ENCODE results near the gene METAP1D. TPM values are rescaled to one million over a fixed set of nuclear protein-coding genes. Genes with fewer than 3 reads are reported as not detected.

METAP1D gene
- total and polyA plus RNA-seq, 2 experiments from 2014 or later = 4.0 to 12.0 TPM

GRCh38 chr2:172086241-172087206 is 86.8 kb downstream of the METAP1D start:
- Histone ChIP-seq H3K9me3 (ENCODE audit: low read depth) (no peaks in the 10 kb centered on the region), H3K27ac (no peak overlapping the region), H3K4me1 (ENCODE audit: low read depth) (no peaks in the 10 kb centered on the region), H3K27me3 (peaks cover 100% of the 10 kb centered on the region), H3K36me3 (no peaks in the 10 kb centered on the region), H3K4me3 (no peak overlapping the region)
- TF ChIP-seq CTCF (IDR thresholded peaks at IDR 0.05; ENCODE audit: low read depth, low read length) = no peak
- DNase-seq (ENCODE audit: low read depth in 1 of 2, low spot score in 1 of 2) = peak in 1 of 2 donors; percentile 59

- H3K36me3 ChIP-seq = no peaks in the 10 kb centered on the region
- no peaks in the 10 kb centered on the region for H3K4me1 ChIP-seq (ENCODE audit: low read depth)
- TF ChIP-seq CTCF (IDR thresholded peaks at IDR 0.05; ENCODE audit: low read depth, low read length) = no peak
- DNase-seq (ENCODE audit: low read depth in 1 of 2, low spot score in 1 of 2) = no peak
- no peaks in the 10 kb centered on the region for H3K9me3 ChIP-seq (ENCODE audit: low read depth)
- no peak overlapping the region for H3K4me3 ChIP-seq
- H3K27ac ChIP-seq = no peak overlapping the region
- H3K27me3 ChIP-seq = peaks cover 100% of the 10 kb centered on the region
These were observed 87.5 kb downstream of the METAP1D start for GRCh38 chr2:172087207-172087779.

GRCh38 chr2:172087780-172088244 is 88.1 kb downstream of the METAP1D start:
- TF ChIP-seq CTCF (IDR thresholded peaks at IDR 0.05; ENCODE audit: low read depth, low read length) = no peak
- Histone ChIP-seq H3K27me3 (peaks cover 100% of the 10 kb centered on the region), H3K9me3 (ENCODE audit: low read depth) (no peaks in the 10 kb centered on the region), H3K27ac (no peak overlapping the region), H3K4me3 (no peak overlapping the region), H3K36me3 (no peaks in the 10 kb centered on the region), H3K4me1 (ENCODE audit: low read depth) (no peaks in the 10 kb centered on the region)
- DNase-seq (ENCODE audit: low read depth in 1 of 2, low spot score in 1 of 2) = no peak

GRCh38 chr2:172088245-172089004 is 88.7 kb downstream of the METAP1D start:
- no peak for DNase-seq (ENCODE audit: low read depth in 1 of 2, low spot score in 1 of 2)
- Histone ChIP-seq H3K27me3 (peaks cover 100% of the 10 kb centered on the region), H3K36me3 (no peaks in the 10 kb centered on the region), H3K4me3 (no peak overlapping the region), H3K27ac (no peak overlapping the region), H3K4me1 (ENCODE audit: low read depth) (no peaks in the 10 kb centered on the region), H3K9me3 (ENCODE audit: low read depth) (no peaks in the 10 kb centered on the region)
- no peak for TF ChIP-seq CTCF (IDR thresholded peaks at IDR 0.05; ENCODE audit: low read depth, low read length)

GRCh38 chr2:172089005-172089504 is 89.3 kb downstream of the METAP1D start:
- no peaks in the 10 kb centered on the region for H3K36me3 ChIP-seq
- no peak for DNase-seq (ENCODE audit: low read depth in 1 of 2, low spot score in 1 of 2)
- TF ChIP-seq CTCF (IDR thresholded peaks at IDR 0.05; ENCODE audit: low read depth, low read length) = no peak
- no peak overlapping the region for H3K4me3 ChIP-seq
- no peak overlapping the region for H3K27ac ChIP-seq
- H3K27me3 ChIP-seq = peaks cover 100% of the 10 kb centered on the region
- H3K9me3 ChIP-seq (ENCODE audit: low read depth) = no peaks in the 10 kb centered on the region
- H3K4me1 ChIP-seq (ENCODE audit: low read depth) = no peaks in the 10 kb centered on the region
